SK-N-SH treated with all-trans-retinoic acid at 6 μM for 48 hours (cell line): Measurements from ENCODE around the gene SYNPO2.

Experiments
- ATAC-seq: fragments of 200-7000 bp; cut with Tn5 transposase; 3 replicates; pipeline ENCODE4 v1.9.1; 2020; ENCODE audit warnings: mild to moderate bottlenecking, moderate library complexity
- ARNTL ChIP-seq: fragments of 450-650 bp; formaldehyde crosslinking; IDR thresholded peaks from 2 replicates; pipeline ENCODE4 v1.5.0; 2020; ENCODE audit warnings: low read depth, mild to moderate bottlenecking, moderate library complexity, borderline replicate concordance
- BACH2 ChIP-seq: fragments of 250-450 bp; sonication (Bioruptor Pico); IDR thresholded peaks from 2 replicates; pipeline ENCODE4 v1.9.0; 2021; ENCODE audit warnings: mild to moderate bottlenecking, borderline replicate concordance
- CREB5 ChIP-seq: fragments of 250-450 bp; sonication (Bioruptor Pico); IDR thresholded peaks from 2 replicates; pipeline ENCODE4 v1.5.1; 2020; ENCODE audit warnings: low read depth, mild to moderate bottlenecking, moderate library complexity
- CSDC2 ChIP-seq: fragments of 250-450 bp; sonication (Bioruptor Pico); IDR thresholded peaks from 2 replicates; pipeline ENCODE4 v1.5.0; 2020; ENCODE audit warnings: mild to moderate bottlenecking, moderate library complexity
- ESRRG ChIP-seq: fragments of 250-450 bp; sonication (Bioruptor Pico); IDR thresholded peaks from 2 replicates; pipeline ENCODE4 v1.6.1; 2021; ENCODE audit warnings: mild to moderate bottlenecking
- GLIS3 ChIP-seq: fragments of 250-450 bp; sonication (Bioruptor Pico); IDR thresholded peaks from 2 replicates; pipeline ENCODE4 v1.5.0; 2020; ENCODE audit warnings: mild to moderate bottlenecking, moderate library complexity
- ISL1 ChIP-seq: fragments of 250-450 bp; sonication (Bioruptor Pico); IDR thresholded peaks from 2 replicates; pipeline ENCODE4 v2.1.2; 2022; ENCODE audit warnings: mild to moderate bottlenecking, moderate library complexity
- OSR1 ChIP-seq: fragments of 250-450 bp; sonication (Bioruptor Pico); IDR thresholded peaks from 2 replicates; pipeline ENCODE4 v1.8.0; 2022; ENCODE audit warnings: moderate library complexity, mild to moderate bottlenecking, inconsistent platforms
- PATZ1 ChIP-seq: fragments of 250-450 bp; sonication (Bioruptor Pico); IDR thresholded peaks from 2 replicates; pipeline ENCODE4 v1.8.0; 2020; ENCODE audit warnings: mild to moderate bottlenecking, moderate library complexity, borderline replicate concordance
- POU6F1 ChIP-seq: fragments of 250-450 bp; sonication (Bioruptor Pico); IDR thresholded peaks from 2 replicates; pipeline ENCODE4 v1.8.0; 2021; ENCODE audit warnings: low read depth, mild to moderate bottlenecking, moderate library complexity, borderline replicate concordance
- PPARA ChIP-seq: fragments of 250-450 bp; sonication (Bioruptor Pico); IDR thresholded peaks from 2 replicates; pipeline ENCODE4 v1.5.0; 2020; ENCODE audit warnings: mild to moderate bottlenecking, borderline replicate concordance
- SNAI2 ChIP-seq: fragments of 250-450 bp; sonication (Bioruptor Pico); IDR thresholded peaks from 2 replicates; pipeline ENCODE4 v1.5.0; 2020; ENCODE audit warnings: mild to moderate bottlenecking, moderate library complexity
- TCF4 ChIP-seq: fragments of 250-450 bp; sonication (Bioruptor Pico); IDR thresholded peaks from 2 replicates; pipeline ENCODE4 v1.8.0; 2021; ENCODE audit warnings: mild to moderate bottlenecking, moderate library complexity, borderline replicate concordance
- TOX ChIP-seq: fragments of 250-450 bp; sonication (Bioruptor Pico); IDR thresholded peaks from 2 replicates; pipeline ENCODE4 v1.8.0; 2021; ENCODE audit warnings: mild to moderate bottlenecking, moderate library complexity, borderline replicate concordance
- TSHZ2 ChIP-seq: fragments of 250-450 bp; sonication (Bioruptor Pico); IDR thresholded peaks from 2 replicates; pipeline ENCODE4 v1.5.0; 2020; ENCODE audit warnings: mild to moderate bottlenecking, moderate library complexity
- ZC3H10 ChIP-seq: fragments of 250-450 bp; sonication (Bioruptor Pico); IDR thresholded peaks from 2 replicates; pipeline ENCODE4 v1.5.1; 2021; ENCODE audit warnings: mild to moderate bottlenecking, moderate library complexity
- ZFP3 ChIP-seq: fragments of 250-450 bp; sonication (Bioruptor Pico); IDR thresholded peaks from 2 replicates; pipeline ENCODE4 v1.5.0; 2020; ENCODE audit warnings: mild to moderate bottlenecking, moderate library complexity
- ZFP30 ChIP-seq: fragments of 450-650 bp; formaldehyde crosslinking; IDR thresholded peaks from 2 replicates; pipeline ENCODE4 v1.5.0; 2022; ENCODE audit warnings: mild to moderate bottlenecking, moderate library complexity
- ZNF565 ChIP-seq: fragments of 450-650 bp; formaldehyde crosslinking; conservative IDR thresholded peaks from 2 replicates; pipeline ENCODE4 v1.5.0; 2020; ENCODE audit warnings: low read depth, mild to moderate bottlenecking, moderate library complexity
- ZNF70 ChIP-seq: fragments of 450-650 bp; formaldehyde crosslinking; IDR thresholded peaks from 2 replicates; pipeline ENCODE4 v1.5.0; 2020; ENCODE audit warnings: mild to moderate bottlenecking, moderate library complexity
- ZNF8 ChIP-seq: fragments of 450-650 bp; formaldehyde crosslinking; IDR thresholded peaks from 2 replicates; pipeline ENCODE4 v1.5.0; 2020; ENCODE audit warnings: mild to moderate bottlenecking, moderate library complexity

The SYNPO2 gene

GRCh38 chr4:119027811-119028210 lies 139.2 kb downstream of the SYNPO2 start:
- no peak for TF ChIP-seq ZC3H10 (CRISPR knock-in tag)
- TF ChIP-seq GLIS3 = no peak
- no peak for ATAC-seq

- TF ChIP-seq CSDC2 (CRISPR knock-in tag) (no peak), PPARA (CRISPR knock-in tag) (no peak), OSR1 (no peak), TSHZ2 (CRISPR knock-in tag) (no peak), ZFP3 (CRISPR knock-in tag) (no peak)
- ATAC-seq = no peak
Observed at GRCh38 chr4:119028296-119028695, 139.6 kb downstream of the SYNPO2 start.

GRCh38 chr4:119029847-119030535 lies 141.3 kb downstream of the SYNPO2 start:
- ATAC-seq = no peak
- no peak for TF ChIP-seq ZNF565 (CRISPR knock-in tag)
- no peak for TF ChIP-seq ZNF8 (CRISPR knock-in tag)
- no peak for TF ChIP-seq BACH2 (CRISPR knock-in tag)
- TF ChIP-seq ZC3H10 (CRISPR knock-in tag) = no peak
- TF ChIP-seq ZFP30 = no peak
- TF ChIP-seq POU6F1 (CRISPR knock-in tag) = no peak

- no peak for TF ChIP-seq ZNF565 (CRISPR knock-in tag)
- no peak for TF ChIP-seq ZC3H10 (CRISPR knock-in tag)
- no peak for TF ChIP-seq ZNF70 (CRISPR knock-in tag)
- no peak for TF ChIP-seq PPARA (CRISPR knock-in tag)
- no peak for TF ChIP-seq TOX
- no peak for TF ChIP-seq TCF4 (CRISPR knock-in tag)
- TF ChIP-seq ZFP3 (CRISPR knock-in tag) = no peak
- TF ChIP-seq OSR1 = no peak
- TF ChIP-seq ZNF8 (CRISPR knock-in tag) = no peak
- no peak for TF ChIP-seq GLIS3
- no peak for TF ChIP-seq PATZ1
- no peak for TF ChIP-seq ESRRG (CRISPR knock-in tag)
- no peak for TF ChIP-seq BACH2 (CRISPR knock-in tag)
- no peak for TF ChIP-seq CREB5
- TF ChIP-seq ISL1 (CRISPR knock-in tag) = no peak
- no peak for TF ChIP-seq SNAI2 (CRISPR knock-in tag)
- TF ChIP-seq ZFP30 = no peak
- TF ChIP-seq CSDC2 (CRISPR knock-in tag) = no peak
- no peak for TF ChIP-seq ARNTL (CRISPR knock-in tag)
- no peak for ATAC-seq
Observed at GRCh38 chr4:119030536-119030890, 141.9 kb downstream of the SYNPO2 start.
